A673 (cell line): ENCODE measurements around the gene CCDC87. TPM values are rescaled to one million over a fixed set of nuclear protein-coding genes. Genes with fewer than 3 reads are reported as not detected.

Experiments used
- BruUV-seq: library from RNA; stranded (reverse); fragments of 400-500 nt; replicated peaks from 2 replicates; lab custom pipeline; 2021; lab: Mats Ljungman, UMichigan
- CTCF ChIA-PET: fragments of 300-600 bp; sonication (Branson Sonifier 250); formaldehyde crosslinking; loops from one replicate; lab custom pipeline; 2022; ENCODE audit warnings: antibody characterized with exemption; lab: Charles Lee
- POLR2A ChIA-PET: fragments of 300-600 bp; sonication (Branson Sonifier 250); formaldehyde crosslinking; loops from one replicate; lab custom pipeline; 2022; ENCODE audit warnings: antibody characterized with exemption; ENCODE audit not compliant: low non-redundant PET; lab: Charles Lee
- DNase-seq: peaks from one replicate; pipeline ENCODE4 v3.0.0-alpha.2; 2015; ENCODE audit warnings: low spot score
- H3K27ac ChIP-seq: fragments of 200-600 bp; sonication (generic); 2 replicates; pipeline ENCODE4 v1.5.1; 2016; ENCODE audit warnings: mixed run types, low read depth, mild to moderate bottlenecking, mixed read lengths, antibody characterized with exemption, low read length; ENCODE audit not compliant: poor library complexity, severe bottlenecking
- H3K27me3 ChIP-seq: fragments of 200-600 bp; sonication (generic); replicated peaks from 2 replicates; pipeline ENCODE4 v1.6.1; 2017; ENCODE audit warnings: mixed run types, low read depth, mild to moderate bottlenecking, mixed read lengths, antibody characterized with exemption, low read length; ENCODE audit not compliant: insufficient read depth, poor library complexity
- H3K36me3 ChIP-seq: fragments of 200-600 bp; sonication (generic); 2 replicates; pipeline ENCODE4 v1.6.1; 2016; ENCODE audit warnings: mixed run types, mild to moderate bottlenecking, mixed read lengths, antibody characterized with exemption, low read length; ENCODE audit not compliant: insufficient read depth, poor library complexity, severe bottlenecking
- H3K4me1 ChIP-seq: fragments of 200-600 bp; sonication (generic); 2 replicates; pipeline ENCODE4 v1.6.1; 2017; ENCODE audit warnings: mixed run types, mild to moderate bottlenecking, mixed read lengths, antibody characterized with exemption, low read length; ENCODE audit not compliant: insufficient read depth, poor library complexity, severe bottlenecking
- H3K4me3 ChIP-seq: fragments of 200-600 bp; sonication (generic); 2 replicates; pipeline ENCODE4 v1.5.1; 2016; ENCODE audit warnings: low read depth, mixed run types, mild to moderate bottlenecking, mixed read lengths, low read length; ENCODE audit not compliant: poor library complexity, severe bottlenecking
- H3K9me3 ChIP-seq: fragments of 200-600 bp; sonication (generic); 2 replicates; pipeline ENCODE4 v1.6.1; 2016; ENCODE audit warnings: mixed run types, low read depth, mild to moderate bottlenecking, mixed read lengths, antibody characterized with exemption, low read length; ENCODE audit not compliant: poor library complexity, severe bottlenecking
- CTCF ChIP-seq: fragments of 300-800, 200-600 bp; sonication (generic); conservative IDR thresholded peaks from 2 replicates; pipeline ENCODE4 v1.5.1; 2017; ENCODE audit warnings: low read depth, mild to moderate bottlenecking, antibody characterized with exemption, low read length, moderate library complexity, mixed read lengths
- EZH2 ChIP-seq: fragments of 200-600 bp; sonication (generic); IDR thresholded peaks from 2 replicates; pipeline ENCODE4 v1.6.1; 2017; ENCODE audit warnings: borderline replicate concordance, low read depth, mild to moderate bottlenecking, mixed read lengths, antibody characterized with exemption, low read length; ENCODE audit not compliant: poor library complexity, severe bottlenecking
- intact Hi-C: fragments of 100-400 bp; cut with micrococcal nuclease; formaldehyde crosslinking; loops from one replicate; pipeline ENCODE4 v1.10.0; 2022; ENCODE audit not compliant: unreplicated experiment
- total RNA-seq: library from RNA; stranded (reverse); gene quantifications from 2 replicates; pipeline ENCODE4 v1.2.3, GENCODE V29; 2021

Gene CCDC87
- total RNA-seq, 1 experiment from 2014 or later: 0.90 TPM

GRCh38 chr11:66562907-66563583, 29.8 kb downstream of the CCDC87 start:
- no peaks in the 10 kb centered on the region for H3K9me3 ChIP-seq
- H3K27me3 ChIP-seq: peaks cover 11% of the 10 kb centered on the region
- H3K4me1 ChIP-seq: peaks cover 2% of the 10 kb centered on the region
- ChIA-PET CTCF (no interaction called here), POLR2A (no interaction called here)
- DNase-seq: no peak
- H3K27ac ChIP-seq: no peak overlapping the region
- no peak overlapping the region for H3K4me3 ChIP-seq
- no peaks in the 10 kb centered on the region for H3K36me3 ChIP-seq
- intact Hi-C loops: no loop called here
- TF ChIP-seq CTCF (no peak), EZH2 (no peak)
- BruUV-seq: no TSS peak

DNA sequence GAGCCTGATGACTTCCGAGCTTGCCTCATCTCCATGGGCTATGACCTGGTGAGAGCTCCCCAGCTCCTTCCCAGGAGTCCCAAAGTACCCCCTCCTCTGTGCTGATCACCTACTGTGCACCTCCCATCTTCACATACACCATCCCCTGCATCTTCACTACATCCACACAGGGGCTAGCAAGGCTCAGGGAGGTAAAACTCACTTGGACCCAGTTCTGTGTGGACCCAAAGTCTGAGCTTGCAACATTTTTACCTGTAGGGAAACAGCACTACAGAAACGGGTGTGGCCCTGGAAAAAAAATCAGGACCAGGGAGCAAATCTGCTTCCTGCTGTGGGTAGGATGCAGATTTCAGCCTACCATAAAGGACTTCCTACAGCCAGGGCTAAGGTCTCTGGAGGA, 30.6 kb downstream of the CCDC87 start:
- intact Hi-C loops: no loop called here
- no peaks in the 10 kb centered on the region for H3K9me3 ChIP-seq
- no peak overlapping the region for H3K27ac ChIP-seq
- no peaks in the 10 kb centered on the region for H3K4me1 ChIP-seq
- ChIA-PET CTCF (no interaction called here), POLR2A (no interaction called here)
- no TSS peak for BruUV-seq
- no peaks in the 10 kb centered on the region for H3K36me3 ChIP-seq
- TF ChIP-seq CTCF (no peak), EZH2 (no peak)
- H3K4me3 ChIP-seq: no peak overlapping the region
- no peak for DNase-seq
- H3K27me3 ChIP-seq: peaks cover 19% of the 10 kb centered on the region

- no TSS peak for BruUV-seq
- POLR2A ChIA-PET: no interaction called here
- Histone ChIP-seq H3K4me3 (no peak overlapping the region), H3K27ac (no peak overlapping the region), H3K4me1 (no peaks in the 10 kb centered on the region), H3K36me3 (no peaks in the 10 kb centered on the region), H3K27me3 (peaks cover 21% of the 10 kb centered on the region), H3K9me3 (no peaks in the 10 kb centered on the region)
- CTCF ChIA-PET: no interaction called here
- intact Hi-C loops: no loop called here
- no peak for TF ChIP-seq CTCF
- DNase-seq: no peak
Measured at GRCh38 chr11:66561975-66562248, 31.0 kb downstream of the CCDC87 start.
